BE2C (cell line): ENCODE data around the gene TFAP2B.

Experiments used
- DNase-seq: peaks from one replicate; pipeline ENCODE4 v3.0.0-alpha.2; 2020
- H3K27me3 ChIP-seq: fragments of 250-450 bp; sonication (Bioruptor Pico); 2 replicates; pipeline ENCODE4 v1.5.1; 2020; ENCODE audit warnings: mild to moderate bottlenecking
- H3K36me3 ChIP-seq: fragments of 250-450 bp; sonication (Bioruptor Pico); 2 replicates; pipeline ENCODE4 v1.5.1; 2020; ENCODE audit warnings: mild to moderate bottlenecking
- H3K4me1 ChIP-seq: fragments of 250-450 bp; sonication (Bioruptor Pico); 2 replicates; pipeline ENCODE4 v1.5.1; 2020
- H3K4me3 ChIP-seq: 2 replicates; pipeline ENCODE4 v1.5.1; 2011; ENCODE audit warnings: low read depth, low read length
- H3K9me3 ChIP-seq: fragments of 250-450 bp; sonication (Bioruptor Pico); 2 replicates; pipeline ENCODE4 v1.5.1; 2020
- TF ChIP-seq, protein P1 (sequence below): IDR thresholded peaks from 2 replicates; pipeline ENCODE4 v1.5.1; 2012; ENCODE audit warnings: mild to moderate bottlenecking, low read depth, low read length

The TFAP2B gene

DNA sequence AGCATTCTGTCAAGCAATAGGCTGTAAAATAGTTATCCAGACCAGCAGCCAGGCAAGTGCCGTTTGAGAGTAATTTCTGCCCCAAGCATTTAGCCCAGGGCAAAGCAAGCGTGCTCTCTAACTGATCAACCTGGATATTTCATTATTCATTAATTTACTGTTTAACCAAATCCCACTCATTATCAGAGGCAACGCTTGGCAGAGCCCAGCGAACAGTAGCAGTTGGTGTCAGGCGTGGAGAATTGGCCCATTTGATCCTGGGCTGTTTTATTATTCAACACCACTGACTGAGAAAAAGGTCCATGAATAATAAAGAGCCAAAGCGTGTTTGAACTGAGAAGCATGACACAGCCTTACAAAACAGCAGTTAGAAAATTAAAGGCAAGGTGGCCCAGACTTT lies 35.3 kb downstream of the TFAP2B start:
- no peaks in the 10 kb centered on the region for H3K4me1 ChIP-seq
- TF ChIP-seq, protein P1, sequence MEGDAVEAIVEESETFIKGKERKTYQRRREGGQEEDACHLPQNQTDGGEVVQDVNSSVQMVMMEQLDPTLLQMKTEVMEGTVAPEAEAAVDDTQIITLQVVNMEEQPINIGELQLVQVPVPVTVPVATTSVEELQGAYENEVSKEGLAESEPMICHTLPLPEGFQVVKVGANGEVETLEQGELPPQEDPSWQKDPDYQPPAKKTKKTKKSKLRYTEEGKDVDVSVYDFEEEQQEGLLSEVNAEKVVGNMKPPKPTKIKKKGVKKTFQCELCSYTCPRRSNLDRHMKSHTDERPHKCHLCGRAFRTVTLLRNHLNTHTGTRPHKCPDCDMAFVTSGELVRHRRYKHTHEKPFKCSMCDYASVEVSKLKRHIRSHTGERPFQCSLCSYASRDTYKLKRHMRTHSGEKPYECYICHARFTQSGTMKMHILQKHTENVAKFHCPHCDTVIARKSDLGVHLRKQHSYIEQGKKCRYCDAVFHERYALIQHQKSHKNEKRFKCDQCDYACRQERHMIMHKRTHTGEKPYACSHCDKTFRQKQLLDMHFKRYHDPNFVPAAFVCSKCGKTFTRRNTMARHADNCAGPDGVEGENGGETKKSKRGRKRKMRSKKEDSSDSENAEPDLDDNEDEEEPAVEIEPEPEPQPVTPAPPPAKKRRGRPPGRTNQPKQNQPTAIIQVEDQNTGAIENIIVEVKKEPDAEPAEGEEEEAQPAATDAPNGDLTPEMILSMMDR: no peak
- no peak for DNase-seq
- no peaks in the 10 kb centered on the region for H3K36me3 ChIP-seq
- no peaks in the 10 kb centered on the region for H3K9me3 ChIP-seq
- no peak overlapping the region for H3K4me3 ChIP-seq
- H3K27me3 ChIP-seq: no peaks in the 10 kb centered on the region

DNA sequence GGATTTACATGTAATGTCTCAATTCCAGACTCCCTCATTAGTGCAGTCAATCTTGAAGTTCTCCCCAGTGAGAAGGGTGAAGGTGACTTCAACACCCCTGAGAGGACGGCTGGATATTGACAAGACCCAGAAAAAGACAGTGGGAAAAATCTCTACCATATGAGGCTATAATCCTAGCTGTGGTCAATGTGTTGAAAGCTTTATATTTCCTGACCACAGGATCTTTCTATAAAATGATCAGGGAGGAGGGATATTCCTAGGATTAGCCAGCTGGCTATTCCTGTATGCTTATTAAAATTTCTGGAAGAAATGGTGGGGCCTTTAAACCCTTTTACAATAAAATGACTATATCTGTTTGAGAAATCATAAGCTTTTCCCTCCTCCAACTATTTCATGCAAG lies 43.0 kb downstream of the TFAP2B start:
- H3K4me1 ChIP-seq: no peaks in the 10 kb centered on the region
- no peaks in the 10 kb centered on the region for H3K27me3 ChIP-seq
- DNase-seq: no peak
- H3K4me3 ChIP-seq: no peak overlapping the region
- TF ChIP-seq, protein P1: no peak
- H3K36me3 ChIP-seq: no peaks in the 10 kb centered on the region
- no peaks in the 10 kb centered on the region for H3K9me3 ChIP-seq

DNA sequence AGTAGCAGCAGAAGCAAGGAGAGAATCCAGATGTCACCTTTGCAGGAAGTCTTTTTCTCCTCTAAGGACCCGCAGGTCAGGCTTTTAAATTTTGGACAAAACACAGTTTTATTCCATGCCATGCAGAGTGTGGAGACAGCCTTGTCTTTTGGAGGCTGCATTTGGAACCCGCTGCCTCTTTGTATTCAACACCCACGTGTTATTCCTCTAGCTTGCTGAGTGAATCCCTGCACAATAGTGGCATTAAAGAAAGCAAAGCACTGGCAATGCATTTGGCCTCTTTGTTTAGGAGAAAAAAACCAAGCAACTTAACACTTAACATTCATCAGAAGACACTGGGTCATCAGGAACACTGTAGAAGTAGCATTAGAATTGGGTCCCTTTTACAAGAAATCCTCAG lies 43.5 kb downstream of the TFAP2B start:
- Histone ChIP-seq H3K27me3 (no peaks in the 10 kb centered on the region), H3K9me3 (no peaks in the 10 kb centered on the region), H3K36me3 (no peaks in the 10 kb centered on the region), H3K4me3 (no peak overlapping the region), H3K4me1 (no peaks in the 10 kb centered on the region)
- TF ChIP-seq, protein P1: no peak
- no peak for DNase-seq

DNA sequence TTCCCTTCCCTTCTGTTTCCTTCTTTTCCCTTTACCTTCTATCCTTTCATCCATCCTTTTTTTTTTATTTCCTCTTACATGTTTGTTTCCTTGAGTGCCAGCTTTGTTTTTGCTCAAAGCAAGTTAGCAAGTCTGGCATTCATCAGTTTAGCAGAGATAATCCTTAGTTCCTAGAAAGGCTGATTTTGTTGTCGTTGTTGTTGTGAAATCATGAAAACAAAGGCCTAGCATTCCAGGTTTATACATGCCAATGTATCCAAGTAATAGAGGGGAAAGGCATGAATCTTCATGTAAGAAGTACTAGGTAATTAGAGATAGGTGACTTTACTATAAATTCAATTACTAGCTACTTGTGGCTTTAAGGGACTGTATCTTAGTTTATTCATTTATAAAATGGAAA lies 45.9 kb downstream of the TFAP2B start:
- H3K9me3 ChIP-seq: no peaks in the 10 kb centered on the region
- H3K27me3 ChIP-seq: no peaks in the 10 kb centered on the region
- TF ChIP-seq, protein P1: no peak
- H3K4me1 ChIP-seq: no peaks in the 10 kb centered on the region
- H3K36me3 ChIP-seq: no peaks in the 10 kb centered on the region
- H3K4me3 ChIP-seq: no peak overlapping the region
- DNase-seq: no peak

DNA sequence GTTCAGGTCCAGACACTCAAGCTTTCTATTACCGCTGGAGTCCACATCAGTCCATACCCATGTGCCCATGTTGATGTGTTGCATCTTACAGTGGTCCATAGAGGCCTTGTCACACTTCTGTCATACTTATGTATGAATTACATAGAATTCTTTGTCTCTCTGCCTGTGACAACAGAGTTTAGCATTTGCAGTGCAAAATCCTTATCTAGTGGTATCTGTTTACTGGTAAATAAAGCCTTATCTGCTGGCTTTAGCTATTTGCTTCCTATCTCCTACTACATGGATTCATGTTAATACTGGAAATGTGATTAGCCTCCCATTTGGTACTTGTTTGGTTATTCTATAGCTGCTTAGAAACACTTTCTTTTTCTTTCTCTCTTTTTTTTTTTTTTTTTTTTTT lies 49.8 kb downstream of the TFAP2B start:
- H3K27me3 ChIP-seq: no peaks in the 10 kb centered on the region
- no peak overlapping the region for H3K4me3 ChIP-seq
- no peak for DNase-seq
- no peaks in the 10 kb centered on the region for H3K4me1 ChIP-seq
- TF ChIP-seq, protein P1: no peak
- H3K36me3 ChIP-seq: no peaks in the 10 kb centered on the region
- no peaks in the 10 kb centered on the region for H3K9me3 ChIP-seq

DNA sequence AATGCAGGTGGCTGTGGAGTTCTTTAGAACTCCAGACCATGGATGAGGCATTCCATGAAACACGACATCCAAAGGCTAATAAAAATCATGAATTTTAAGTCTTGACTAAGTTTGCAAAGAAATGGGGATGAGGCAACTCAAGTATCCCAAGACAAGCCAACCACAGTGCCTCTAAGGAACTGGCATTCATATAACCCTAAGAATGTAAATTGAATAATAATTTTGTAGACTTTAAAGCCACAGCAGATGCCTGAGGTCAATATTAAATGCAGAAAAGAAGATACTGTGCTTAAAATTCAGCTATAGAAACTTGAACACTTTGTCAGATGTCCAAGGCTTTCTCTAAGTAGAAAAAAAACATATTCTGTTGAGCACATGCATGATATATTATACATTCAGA lies 54.5 kb downstream of the TFAP2B start:
- TF ChIP-seq, protein P1: no peak
- Histone ChIP-seq H3K27me3 (no peaks in the 10 kb centered on the region), H3K9me3 (no peaks in the 10 kb centered on the region), H3K36me3 (no peaks in the 10 kb centered on the region), H3K4me3 (no peak overlapping the region), H3K4me1 (no peaks in the 10 kb centered on the region)
- no peak for DNase-seq
